Gastroesophageal sphincter (tissue), 3 donors: ENCODE results near the gene SMARCC2.

ENCODE experiments used
- EP300 ChIP-seq: sonication (generic); formaldehyde crosslinking; IDR thresholded peaks from one replicate; pipeline ENCODE4 v1.6.1; 2017; ENCODE audit warnings: antibody characterized with exemption, mild to moderate bottlenecking
- POLR2A ChIP-seq, 2 donors: fragments of 450-650 bp; IDR thresholded peaks; one replicate each; pipeline ENCODE4 v1.6.1; 2017; ENCODE audit warnings: antibody characterized with exemption in 2 of 2, mild to moderate bottlenecking in 2 of 2, moderate library complexity in 1 of 2
- POLR2AphosphoS5 ChIP-seq: sonication (generic); formaldehyde crosslinking; IDR thresholded peaks from one replicate; pipeline ENCODE4 v1.6.1; 2017; ENCODE audit warnings: antibody characterized with exemption
- TF ChIP-seq, protein P1 (sequence below), 4 experiments: fragments of 200-600 bp in 2 of 4; fragments of 450-650 bp in 2 of 4; sonication (generic) in 1 of 4; IDR thresholded peaks; one replicate each; pipeline ENCODE4 v1.5.1; 2017 to 2019; ENCODE audit warnings: antibody characterized with exemption in 4 of 4, mild to moderate bottlenecking in 2 of 4, moderate library complexity in 2 of 4

DNA sequence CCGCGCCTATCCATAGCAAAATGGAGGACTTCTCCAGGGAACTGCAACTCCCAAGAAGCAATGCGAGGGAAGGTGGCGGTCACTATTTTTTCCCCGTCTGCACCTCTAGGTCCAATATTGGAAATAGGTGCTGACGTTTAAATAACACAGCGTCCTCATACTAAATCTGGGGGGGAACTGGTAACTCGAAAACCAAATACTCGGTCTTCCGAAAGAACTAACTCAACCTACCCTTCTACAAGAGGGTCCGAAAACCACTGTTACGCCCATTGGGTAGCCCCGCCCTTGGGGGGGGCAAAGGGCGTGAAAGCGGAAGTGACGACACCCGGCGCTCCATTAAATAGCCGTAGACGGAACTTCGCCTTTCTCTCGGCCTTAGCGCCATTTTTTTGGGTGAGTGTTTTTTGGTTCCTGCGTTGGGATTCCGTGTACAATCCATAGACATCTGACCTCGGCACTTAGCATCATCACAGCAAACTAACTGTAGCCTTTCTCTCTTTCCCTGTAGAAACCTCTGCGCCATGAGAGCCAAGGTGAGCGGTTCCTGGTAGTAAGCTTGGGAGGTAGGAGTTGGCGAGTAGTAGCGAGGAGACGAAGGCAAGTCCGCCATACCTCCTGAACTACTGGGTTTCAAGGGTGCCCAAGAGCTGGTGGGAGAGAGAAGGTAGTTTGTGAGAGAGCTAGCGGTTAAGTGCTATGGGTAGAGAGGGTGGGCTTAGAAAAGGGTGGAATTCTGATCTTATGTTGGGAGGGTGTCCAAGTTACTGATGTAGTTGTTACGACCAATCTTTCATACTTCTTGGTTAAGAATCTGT is 72.8 kb downstream of the SMARCC2 start, which contains the start of gene RPL41:
- TF ChIP-seq, protein P1, sequence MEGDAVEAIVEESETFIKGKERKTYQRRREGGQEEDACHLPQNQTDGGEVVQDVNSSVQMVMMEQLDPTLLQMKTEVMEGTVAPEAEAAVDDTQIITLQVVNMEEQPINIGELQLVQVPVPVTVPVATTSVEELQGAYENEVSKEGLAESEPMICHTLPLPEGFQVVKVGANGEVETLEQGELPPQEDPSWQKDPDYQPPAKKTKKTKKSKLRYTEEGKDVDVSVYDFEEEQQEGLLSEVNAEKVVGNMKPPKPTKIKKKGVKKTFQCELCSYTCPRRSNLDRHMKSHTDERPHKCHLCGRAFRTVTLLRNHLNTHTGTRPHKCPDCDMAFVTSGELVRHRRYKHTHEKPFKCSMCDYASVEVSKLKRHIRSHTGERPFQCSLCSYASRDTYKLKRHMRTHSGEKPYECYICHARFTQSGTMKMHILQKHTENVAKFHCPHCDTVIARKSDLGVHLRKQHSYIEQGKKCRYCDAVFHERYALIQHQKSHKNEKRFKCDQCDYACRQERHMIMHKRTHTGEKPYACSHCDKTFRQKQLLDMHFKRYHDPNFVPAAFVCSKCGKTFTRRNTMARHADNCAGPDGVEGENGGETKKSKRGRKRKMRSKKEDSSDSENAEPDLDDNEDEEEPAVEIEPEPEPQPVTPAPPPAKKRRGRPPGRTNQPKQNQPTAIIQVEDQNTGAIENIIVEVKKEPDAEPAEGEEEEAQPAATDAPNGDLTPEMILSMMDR (IDR thresholded peaks at IDR 0.05) = peak in 3 of 4 experiments; percentile 4 to 53 (median 30)
- TF ChIP-seq POLR2AphosphoS5 (peak; percentile 100), POLR2A (IDR thresholded peaks at IDR 0.05) (peak; percentile 94 to 96), EP300 (no peak)
